DND-41 (cell line): ENCODE results near the gene OR52E6.

Experiments used
- CTCF ChIP-seq: IDR thresholded peaks from 2 replicates; pipeline ENCODE4 v1.5.1; 2012; ENCODE audit warnings: borderline replicate concordance, low read length, moderate library complexity, mild to moderate bottlenecking; ENCODE audit not compliant: poor library complexity, severe bottlenecking; ENCODE audit errors: extremely low read depth
- EZH2 ChIP-seq: IDR thresholded peaks from 3 replicates; pipeline ENCODE4 v1.6.1; 2012; ENCODE audit warnings: borderline replicate concordance, low read depth, mild to moderate bottlenecking, moderate library complexity, low read length, inconsistent platforms; ENCODE audit not compliant: severe bottlenecking

GRCh38 chr11:5878564-5878963 lies 36.9 kb upstream of the OR52E6 start:
- TF ChIP-seq CTCF (no peak), EZH2 (no peak)
